CD8-positive, alpha-beta memory T cell (primary cell): ENCODE data around the gene SLC6A9. TPM values are rescaled to one million over a fixed set of nuclear protein-coding genes. Genes with fewer than 3 reads are reported as not detected.

Experiments
- CTCF ChIA-PET: fragments of 350-600 bp; sonication (Branson Sonifier 250); formaldehyde crosslinking; loops from one replicate; lab custom pipeline; 2021; ENCODE audit warnings: antibody characterized with exemption; lab: Charles Lee
- POLR2A ChIA-PET: fragments of 350-600 bp; sonication (Branson Sonifier 250); formaldehyde crosslinking; loops from one replicate; lab custom pipeline; 2021; ENCODE audit warnings: antibody characterized with exemption; lab: Charles Lee
- DNase-seq, 5 donors: peaks; one replicate each; pipeline versions ENCODE4 v3.0.0 to v3.0.0-alpha.2; 2020 to 2022; ENCODE audit warnings: mixed read lengths in 1 of 5
- H3K27ac ChIP-seq: one replicate; pipeline ENCODE4 v1.7.0; 2013; ENCODE audit warnings: low read depth, mild to moderate bottlenecking, low read length, moderate library complexity
- H3K27me3 ChIP-seq: 2 replicates; pipeline ENCODE4 v1.7.0; 2013; ENCODE audit warnings: low read length, mild to moderate bottlenecking; ENCODE audit not compliant: insufficient read depth, poor library complexity, severe bottlenecking
- H3K36me3 ChIP-seq: 2 replicates; pipeline ENCODE4 v1.7.0; 2013; ENCODE audit warnings: mild to moderate bottlenecking, low read length, moderate library complexity; ENCODE audit not compliant: insufficient read depth
- H3K4me1 ChIP-seq: 2 replicates; pipeline ENCODE4 v1.7.0; 2013; ENCODE audit warnings: mild to moderate bottlenecking, low read length, moderate library complexity; ENCODE audit not compliant: insufficient read depth
- H3K4me3 ChIP-seq: 2 replicates; pipeline ENCODE4 v1.7.0; 2013; ENCODE audit warnings: mild to moderate bottlenecking, low read length
- H3K9me3 ChIP-seq: 2 replicates; pipeline ENCODE4 v1.7.0; 2013; ENCODE audit warnings: mild to moderate bottlenecking, low read length
- H3K27ac Mint-ChIP-seq, 8 donors: one replicate each; pipeline ENCODE4 v1.8.0; 2020 to 2021; ENCODE audit warnings: mixed read lengths in 8 of 8, mild to moderate bottlenecking in 6 of 8, inconsistent platforms in 3 of 8, moderate library complexity in 3 of 8
- H3K27me3 Mint-ChIP-seq, 2 donors: one replicate each; pipeline ENCODE4 v1.8.0; 2020 to 2021; ENCODE audit warnings: mixed read lengths in 2 of 2, mild to moderate bottlenecking in 1 of 2, moderate library complexity in 1 of 2
- H3K36me3 Mint-ChIP-seq, 3 donors: one replicate each; pipeline ENCODE4 v1.8.0; 2020 to 2021; ENCODE audit warnings: mixed read lengths in 3 of 3, inconsistent platforms in 1 of 3, mild to moderate bottlenecking in 1 of 3
- H3K4me1 Mint-ChIP-seq, 3 donors: one replicate each; pipeline ENCODE4 v1.8.0; 2020 to 2021; ENCODE audit warnings: mixed read lengths in 3 of 3, inconsistent platforms in 1 of 3, mild to moderate bottlenecking in 1 of 3
- H3K4me3 Mint-ChIP-seq, 7 donors: one replicate each; pipeline ENCODE4 v1.8.0; 2020 to 2021; ENCODE audit warnings: mixed read lengths in 7 of 7, mild to moderate bottlenecking in 6 of 7, moderate library complexity in 4 of 7, inconsistent platforms in 2 of 7
- H3K9me3 Mint-ChIP-seq, 5 donors: one replicate each; pipeline ENCODE4 v1.8.0; 2020 to 2022; ENCODE audit warnings: mixed read lengths in 5 of 5, mild to moderate bottlenecking in 3 of 5, moderate library complexity in 2 of 5, inconsistent platforms in 1 of 5
- polyA plus RNA-seq: library from polyadenylated mRNA; unstranded; fragments of 300-500 nt; fragmentation: Illumina TruSeq; gene quantifications from one replicate; pipeline ENCODE4 v1.2.3, GENCODE V29; 2021
- total RNA-seq, 2 experiments: library from RNA; stranded (reverse); gene quantifications; one replicate each; pipeline ENCODE4 v1.2.3, GENCODE V29; 2021

SLC6A9 gene
- total and polyA plus RNA-seq, 3 experiments from 2014 or later: 0.21 to 7.3 (median 6.8) TPM

DNA sequence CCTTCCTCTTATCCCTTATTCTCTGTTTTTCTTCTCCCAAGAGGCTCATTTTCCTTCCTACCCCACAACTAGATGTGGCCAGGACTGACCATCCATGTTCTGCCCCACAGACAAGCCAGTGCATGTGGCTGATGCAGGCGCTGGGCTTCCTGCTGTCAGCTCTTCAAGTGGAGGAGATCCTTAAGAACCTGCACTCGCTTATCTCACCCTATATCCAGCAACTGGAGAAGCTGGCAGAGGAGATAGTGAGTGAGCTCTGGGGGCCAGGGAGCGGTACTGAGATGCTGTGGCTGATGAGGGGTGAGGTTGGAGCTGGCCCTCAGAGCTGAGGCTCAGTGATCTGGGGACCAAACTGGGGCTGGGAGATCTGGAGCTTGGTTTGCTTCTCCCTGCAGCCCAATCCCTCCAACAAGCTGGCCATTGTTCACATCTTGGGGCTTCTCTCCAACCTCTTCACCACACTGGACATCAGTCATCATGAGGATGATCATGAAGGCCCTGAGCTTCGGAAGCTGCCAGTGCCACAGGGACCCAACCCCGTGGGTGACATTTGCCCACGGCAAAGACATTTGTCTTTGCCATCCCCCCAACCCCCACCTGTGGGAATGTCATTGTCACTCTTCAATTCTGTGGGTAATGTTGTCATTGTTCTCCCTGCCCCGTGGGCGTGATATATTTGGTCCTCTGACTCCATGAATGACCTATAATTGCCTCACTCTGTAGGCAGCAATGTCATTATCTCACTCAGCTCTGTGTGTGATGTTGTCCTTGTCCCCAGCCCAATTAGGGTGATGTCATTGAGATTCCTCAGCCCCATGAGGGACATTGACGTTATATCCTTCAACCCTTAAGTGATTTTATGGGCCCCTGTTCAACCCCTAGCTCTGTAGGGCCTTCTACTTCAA is 72.7 kb downstream of the SLC6A9 start:
- POLR2A ChIA-PET: no interaction called here
- H3K27me3 Mint-ChIP-seq: peaks cover 0 to 1% of the 10 kb centered on the region in 2 donors
- CTCF ChIA-PET: interaction anchor here (0.8 to 1.4 kb wide), 3 partner anchors 11 to 46 kb away, joined by 3 read pairs; no protein-coding TSS in a partner anchor

GRCh38 chr1:43957407-43958040 is 73.7 kb downstream of the SLC6A9 start:
- Mint-ChIP-seq H3K27me3 (peaks cover 0 to 1% of the 10 kb centered on the region in 2 donors), H3K36me3 (peaks cover 0 to 52% (median 15%) of the 10 kb centered on the region in 3 donors), H3K9me3 (no peaks in the 10 kb centered on the region), H3K4me1 (peaks cover 0 to 4% (median 0%) of the 10 kb centered on the region in 3 donors), H3K4me3 (no peak overlapping the region), H3K27ac (no peak overlapping the region)
- no peaks in the 10 kb centered on the region for H3K27me3 ChIP-seq
- no peak overlapping the region for H3K27ac ChIP-seq
- no peaks in the 10 kb centered on the region for H3K9me3 ChIP-seq
- no peak for DNase-seq
- CTCF ChIA-PET: interaction anchor here (0.8 to 1.4 kb wide), 2 partner anchors 10 to 13 kb away, joined by 3 read pairs; no protein-coding TSS in a partner anchor
- POLR2A ChIA-PET: no interaction called here
- H3K4me1 ChIP-seq: no peaks in the 10 kb centered on the region
- H3K36me3 ChIP-seq: peaks cover 19% of the 10 kb centered on the region
- H3K4me3 ChIP-seq: no peak overlapping the region

More for the DNA sequence above, 72.7 kb downstream of the SLC6A9 start:
- H3K4me1 ChIP-seq: no peaks in the 10 kb centered on the region
- no peak overlapping the region for H3K27ac Mint-ChIP-seq
- H3K4me3 ChIP-seq: no peak overlapping the region
- no peak overlapping the region for H3K27ac ChIP-seq
- H3K4me1 Mint-ChIP-seq: peaks cover 0 to 4% (median 0%) of the 10 kb centered on the region in 3 donors
- no peaks in the 10 kb centered on the region for H3K9me3 Mint-ChIP-seq
- H3K9me3 ChIP-seq: no peaks in the 10 kb centered on the region
- peaks cover 22% of the 10 kb centered on the region for H3K36me3 ChIP-seq
- H3K4me3 Mint-ChIP-seq: no peak overlapping the region
- no peaks in the 10 kb centered on the region for H3K27me3 ChIP-seq
- DNase-seq: no peak
- peaks cover 0 to 57% (median 16%) of the 10 kb centered on the region in 3 donors for H3K36me3 Mint-ChIP-seq

GRCh38 chr1:43956234-43956633 is 75.0 kb downstream of the SLC6A9 start:
- H3K27me3 Mint-ChIP-seq: peaks cover 0 to 1% of the 10 kb centered on the region in 2 donors
- no peak overlapping the region for H3K4me3 Mint-ChIP-seq
- Histone ChIP-seq H3K9me3 (no peaks in the 10 kb centered on the region), H3K4me1 (no peaks in the 10 kb centered on the region), H3K4me3 (no peak overlapping the region), H3K27me3 (no peaks in the 10 kb centered on the region), H3K27ac (no peak overlapping the region), H3K36me3 (peaks cover 18% of the 10 kb centered on the region)
- ChIA-PET POLR2A (no interaction called here), CTCF (interaction anchor here (1.7 kb wide), 1 partner anchor 22 kb away, joined by 6 read pairs; no protein-coding TSS in a partner anchor)
- no peak for DNase-seq
- H3K9me3 Mint-ChIP-seq: no peaks in the 10 kb centered on the region
- peaks cover 2 to 12% (median 3%) of the 10 kb centered on the region in 3 donors for H3K4me1 Mint-ChIP-seq
- peak overlapping the region in 1 of 8 donors; percentile 33 for H3K27ac Mint-ChIP-seq
- H3K36me3 Mint-ChIP-seq: peaks cover 0 to 42% (median 10%) of the 10 kb centered on the region in 3 donors

GRCh38 chr1:43954036-43954435 is 77.2 kb downstream of the SLC6A9 start:
- Histone ChIP-seq H3K27me3 (no peaks in the 10 kb centered on the region), H3K27ac (no peak overlapping the region), H3K9me3 (no peaks in the 10 kb centered on the region), H3K4me1 (no peaks in the 10 kb centered on the region), H3K36me3 (peaks cover 16% of the 10 kb centered on the region), H3K4me3 (no peak overlapping the region)
- Mint-ChIP-seq H3K27me3 (peaks cover 0 to 1% of the 10 kb centered on the region in 2 donors), H3K27ac (no peak overlapping the region), H3K4me3 (no peak overlapping the region), H3K4me1 (peaks cover 11 to 24% (median 14%) of the 10 kb centered on the region in 3 donors), H3K36me3 (peaks cover 0 to 41% (median 14%) of the 10 kb centered on the region in 3 donors), H3K9me3 (no peaks in the 10 kb centered on the region)
- DNase-seq: no peak
- ChIA-PET POLR2A (no interaction called here), CTCF (interaction anchor here (0.7 to 0.8 kb wide), 2 partner anchors 16 to 19 kb away, joined by 3 read pairs; partner anchors contain the start of gene DPH2)

GRCh38 chr1:43953361-43953760 is 77.9 kb downstream of the SLC6A9 start:
- no peaks in the 10 kb centered on the region for H3K9me3 ChIP-seq
- CTCF ChIA-PET: interaction anchor here (0.7 to 0.8 kb wide), 3 partner anchors 17 to 18 kb away, joined by 3 read pairs; partner anchors contain the start of gene DPH2
- Mint-ChIP-seq H3K27me3 (peaks cover 0 to 1% of the 10 kb centered on the region in 2 donors), H3K36me3 (peaks cover 0 to 34% (median 11%) of the 10 kb centered on the region in 3 donors), H3K4me1 (peaks cover 14 to 29% (median 20%) of the 10 kb centered on the region in 3 donors), H3K9me3 (no peaks in the 10 kb centered on the region), H3K27ac (no peak overlapping the region), H3K4me3 (peak overlapping the region in 1 of 7 donors; percentile 8)
- H3K36me3 ChIP-seq: peaks cover 10% of the 10 kb centered on the region
- peaks cover 4% of the 10 kb centered on the region for H3K4me1 ChIP-seq
- DNase-seq: no peak
- H3K27me3 ChIP-seq: no peaks in the 10 kb centered on the region
- no peak overlapping the region for H3K27ac ChIP-seq
- POLR2A ChIA-PET: no interaction called here
- H3K4me3 ChIP-seq: no peak overlapping the region

- Mint-ChIP-seq H3K27me3 (peaks cover 0 to 1% of the 10 kb centered on the region in 2 donors), H3K36me3 (peaks cover 0 to 29% (median 8%) of the 10 kb centered on the region in 3 donors), H3K4me3 (peak overlapping the region in 1 of 7 donors; percentile 8), H3K9me3 (no peaks in the 10 kb centered on the region), H3K4me1 (peaks cover 19 to 34% (median 26%) of the 10 kb centered on the region in 3 donors), H3K27ac (no peak overlapping the region)
- H3K4me1 ChIP-seq: peaks cover 10% of the 10 kb centered on the region
- no peak overlapping the region for H3K4me3 ChIP-seq
- H3K36me3 ChIP-seq: peaks cover 8% of the 10 kb centered on the region
- no peaks in the 10 kb centered on the region for H3K9me3 ChIP-seq
- no peaks in the 10 kb centered on the region for H3K27me3 ChIP-seq
- ChIA-PET CTCF (interaction anchor here (0.7 kb wide), 1 partner anchor 18 kb away, joined by 3 read pairs; no protein-coding TSS in a partner anchor), POLR2A (no interaction called here)
- DNase-seq: no peak
- H3K27ac ChIP-seq: no peak overlapping the region
These were observed 78.4 kb downstream of the SLC6A9 start for GRCh38 chr1:43952731-43953346.
